HCT116 (cell line): ENCODE measurements around the gene UROD.

Experiments used
- CTCF ChIP-seq, 3 experiments: fragments of 200-600 bp in 1 of 3; sonication (generic) in 1 of 3; IDR thresholded peaks in 2 of 3; conservative IDR thresholded peaks in 1 of 3; 2 replicates each; pipeline ENCODE4 v1.5.1; 2012 to 2017; ENCODE audit warnings: low read depth in 2 of 3, low read length in 2 of 3, antibody characterized with exemption in 1 of 3, borderline replicate concordance in 1 of 3, control low read depth in 1 of 3, mild to moderate bottlenecking in 1 of 3, mixed read lengths in 1 of 3, mixed run types in 1 of 3, moderate library complexity in 1 of 3; ENCODE audit not compliant: insufficient read depth in 1 of 3
- EZH2 ChIP-seq: fragments of 200-600 bp; sonication (generic); IDR thresholded peaks from 2 replicates; pipeline ENCODE4 v1.6.1; 2017; ENCODE audit warnings: antibody characterized with exemption, mixed run types
- POLR2A ChIP-seq: IDR thresholded peaks from 2 replicates; pipeline ENCODE4 v1.7.0; 2011; ENCODE audit warnings: borderline replicate concordance; ENCODE audit not compliant: insufficient read depth, insufficient read length; ENCODE audit errors: extremely low read depth
- POLR2AphosphoS5 ChIP-seq: IDR thresholded peaks from 2 replicates; pipeline ENCODE4 v1.6.1; 2011; ENCODE audit warnings: mild to moderate bottlenecking, low read depth, low read length, moderate library complexity
- RAD21 ChIP-seq: IDR thresholded peaks from 2 replicates; pipeline ENCODE4 v1.6.1; 2012; ENCODE audit warnings: low read depth, mild to moderate bottlenecking
- SIN3A ChIP-seq: IDR thresholded peaks from 2 replicates; pipeline ENCODE4 v1.6.1; 2012; ENCODE audit warnings: low read depth
- TCF7L2 ChIP-seq: IDR thresholded peaks from 2 replicates; pipeline ENCODE4 v1.7.0; 2011; ENCODE audit warnings: borderline replicate concordance, inconsistent platforms; ENCODE audit not compliant: insufficient read depth, insufficient read length; ENCODE audit errors: extremely low read depth
- ZNF274 ChIP-seq: fragments of 200-500 bp; sonication (Bioruptor generic); IDR thresholded peaks from 2 replicates; pipeline ENCODE4 v1.6.1; 2014; ENCODE audit warnings: mild to moderate bottlenecking, low read depth, low read length, inconsistent platforms
- TF ChIP-seq, protein P1 (sequence below): IDR thresholded peaks from 2 replicates; pipeline ENCODE4 v1.6.1; 2012

DNA sequence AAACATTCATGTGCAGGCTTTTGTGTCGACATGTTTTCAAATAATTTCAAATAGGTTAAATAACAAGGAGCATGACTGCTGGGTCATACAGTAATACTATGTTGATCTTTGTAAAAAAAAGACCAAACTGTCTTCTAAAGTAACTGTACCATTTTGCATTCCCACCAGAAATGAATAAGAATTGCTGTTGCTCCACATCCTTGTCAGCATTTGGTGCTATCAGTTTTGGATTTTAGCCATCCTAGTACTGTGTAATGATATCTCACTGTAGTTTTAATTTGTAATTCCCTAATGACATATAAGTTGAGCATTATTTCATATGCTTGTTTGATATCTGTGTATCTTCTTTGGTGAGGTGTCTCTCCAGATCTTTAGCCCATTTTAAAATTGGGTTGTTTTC is 11.6 kb downstream of the UROD start:
- TF ChIP-seq SIN3A (no peak), ZNF274 (no peak), CTCF (IDR thresholded peaks at IDR 0.05 in 2 of 3, conservative IDR thresholded peaks at IDR 0.05 in 1 of 3; ENCODE audit: borderline replicate concordance in 1 of 3, insufficient read depth in 1 of 3, low read depth in 2 of 3, low read length in 2 of 3) (no peak), RAD21 (no peak), EZH2 (no peak), POLR2AphosphoS5 (no peak), TCF7L2 (no peak), POLR2A (no peak)
- TF ChIP-seq, protein P1, sequence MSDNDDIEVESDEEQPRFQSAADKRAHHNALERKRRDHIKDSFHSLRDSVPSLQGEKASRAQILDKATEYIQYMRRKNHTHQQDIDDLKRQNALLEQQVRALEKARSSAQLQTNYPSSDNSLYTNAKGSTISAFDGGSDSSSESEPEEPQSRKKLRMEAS = no peak
